IPS-15b (cell line): ENCODE measurements around the gene PHTF2.
"Not testable (repeated sequence)": the region's sequence is repeated elsewhere in the genome, so short reads cannot be mapped to it uniquely, and the experiment has no call there.

Experiments used
- H3K27me3 ChIP-seq: one replicate; pipeline ENCODE4 v1.6.1; 2013; ENCODE audit warnings: low read length; ENCODE audit not compliant: control insufficient read depth, insufficient read depth
- H3K36me3 ChIP-seq: one replicate; pipeline ENCODE4 v1.6.1; 2013; ENCODE audit warnings: low read length; ENCODE audit not compliant: control insufficient read depth, insufficient read depth
- H3K4me1 ChIP-seq: one replicate; pipeline ENCODE4 v1.6.1; 2013; ENCODE audit warnings: mild to moderate bottlenecking, low read length; ENCODE audit not compliant: control insufficient read depth, insufficient read depth
- H3K4me3 ChIP-seq: one replicate; pipeline ENCODE4 v1.5.1; 2013; ENCODE audit warnings: low read depth, low read length
- H3K9ac ChIP-seq: one replicate; pipeline ENCODE4 v1.6.1; 2013; ENCODE audit warnings: low read depth, mild to moderate bottlenecking, low read length
- H3K9me3 ChIP-seq: one replicate; pipeline ENCODE4 v1.6.1; 2013; ENCODE audit warnings: mild to moderate bottlenecking, low read length; ENCODE audit not compliant: control insufficient read depth, insufficient read depth

Gene PHTF2

GRCh38 chr7:77778535-77778934 is 20.0 kb upstream of the PHTF2 start:
- Histone ChIP-seq H3K4me3 (no peak overlapping the region), H3K9me3 (no peaks in the 10 kb centered on the region), H3K9ac (no peak overlapping the region), H3K4me1 (no peaks in the 10 kb centered on the region), H3K36me3 (no peaks in the 10 kb centered on the region), H3K27me3 (no peaks in the 10 kb centered on the region)

- peaks cover 4% of the 10 kb centered on the region for H3K9me3 ChIP-seq
- H3K4me3 ChIP-seq = no peak overlapping the region
- no peaks in the 10 kb centered on the region for H3K36me3 ChIP-seq
- H3K9ac ChIP-seq = no peak overlapping the region
- H3K27me3 ChIP-seq = no peaks in the 10 kb centered on the region
- H3K4me1 ChIP-seq = no peaks in the 10 kb centered on the region
These were observed 16.2 kb upstream of the PHTF2 start for GRCh38 chr7:77782383-77782782.

GRCh38 chr7:77783111-77783510 is 15.5 kb upstream of the PHTF2 start:
- Histone ChIP-seq H3K9ac (no peak overlapping the region), H3K36me3 (no peaks in the 10 kb centered on the region), H3K27me3 (no peaks in the 10 kb centered on the region), H3K9me3 (peaks cover 4% of the 10 kb centered on the region), H3K4me3 (no peak overlapping the region), H3K4me1 (no peaks in the 10 kb centered on the region)

GRCh38 chr7:77783545-77783944 is 15.0 kb upstream of the PHTF2 start:
- H3K4me1 ChIP-seq = no peaks in the 10 kb centered on the region
- no peak overlapping the region for H3K9ac ChIP-seq
- no peaks in the 10 kb centered on the region for H3K36me3 ChIP-seq

GRCh38 chr7:77784426-77784825 is 14.1 kb upstream of the PHTF2 start:
- H3K27me3 ChIP-seq, H3K36me3 ChIP-seq, H3K9me3 ChIP-seq, H3K4me1 ChIP-seq, H3K9ac ChIP-seq, H3K4me3 ChIP-seq: not testable (repeated sequence)

More at GRCh38 chr7:77783545-77783944, 15.0 kb upstream of the PHTF2 start:
- Histone ChIP-seq H3K27me3 (no peaks in the 10 kb centered on the region), H3K9me3 (peaks cover 4% of the 10 kb centered on the region), H3K4me3 (no peak overlapping the region)

GRCh38 chr7:77786018-77786417 is 12.6 kb upstream of the PHTF2 start:
- H3K4me3 ChIP-seq = no peak overlapping the region
- H3K9ac ChIP-seq = no peak overlapping the region
- no peaks in the 10 kb centered on the region for H3K27me3 ChIP-seq
- H3K36me3 ChIP-seq = no peaks in the 10 kb centered on the region
- peaks cover 4% of the 10 kb centered on the region for H3K9me3 ChIP-seq
- H3K4me1 ChIP-seq = no peaks in the 10 kb centered on the region

GRCh38 chr7:77786741-77787140 is 11.8 kb upstream of the PHTF2 start:
- Histone ChIP-seq H3K36me3 (no peaks in the 10 kb centered on the region), H3K9ac (no peak overlapping the region), H3K4me3 (no peak overlapping the region), H3K27me3 (no peaks in the 10 kb centered on the region), H3K9me3 (peaks cover 4% of the 10 kb centered on the region), H3K4me1 (peaks cover 4% of the 10 kb centered on the region)

- peaks cover 4% of the 10 kb centered on the region for H3K9me3 ChIP-seq
- H3K4me1 ChIP-seq = peaks cover 6% of the 10 kb centered on the region
- H3K36me3 ChIP-seq = no peaks in the 10 kb centered on the region
- no peak overlapping the region for H3K9ac ChIP-seq
- H3K4me3 ChIP-seq = no peak overlapping the region
- H3K27me3 ChIP-seq = no peaks in the 10 kb centered on the region
These were observed 10.2 kb upstream of the PHTF2 start for GRCh38 chr7:77788327-77788902.

GRCh38 chr7:77791336-77791735 is 7.2 kb upstream of the PHTF2 start:
- Histone ChIP-seq H3K9me3 (no peaks in the 10 kb centered on the region), H3K9ac (no peak overlapping the region), H3K4me3 (no peak overlapping the region), H3K27me3 (no peaks in the 10 kb centered on the region), H3K36me3 (no peaks in the 10 kb centered on the region), H3K4me1 (peaks cover 6% of the 10 kb centered on the region)

GRCh38 chr7:77791956-77792355 is 6.6 kb upstream of the PHTF2 start:
- H3K9me3 ChIP-seq = no peaks in the 10 kb centered on the region
- H3K27me3 ChIP-seq = no peaks in the 10 kb centered on the region
- no peak overlapping the region for H3K4me3 ChIP-seq
- H3K36me3 ChIP-seq = no peaks in the 10 kb centered on the region
- H3K9ac ChIP-seq = no peak overlapping the region
- H3K4me1 ChIP-seq = peaks cover 6% of the 10 kb centered on the region

GRCh38 chr7:77794000-77794399 is 4.6 kb upstream of the PHTF2 start:
- Histone ChIP-seq H3K27me3 (no peaks in the 10 kb centered on the region), H3K36me3 (no peaks in the 10 kb centered on the region), H3K4me3 (no peak overlapping the region), H3K4me1 (peaks cover 6% of the 10 kb centered on the region), H3K9ac (no peak overlapping the region), H3K9me3 (no peaks in the 10 kb centered on the region)

- Histone ChIP-seq H3K27me3 (no peaks in the 10 kb centered on the region), H3K9me3 (no peaks in the 10 kb centered on the region), H3K4me1 (peaks cover 9% of the 10 kb centered on the region), H3K4me3 (no peak overlapping the region), H3K36me3 (no peaks in the 10 kb centered on the region), H3K9ac (no peak overlapping the region)
These were observed 2.5 kb upstream of the PHTF2 start for GRCh38 chr7:77796109-77796508.
